Smooth muscle cell (in vitro differentiated cells): ENCODE measurements around the gene ASIC3. TPM values are rescaled to one million over a fixed set of nuclear protein-coding genes. Genes with fewer than 3 reads are reported as not detected.

Experiments
- DNase-seq: peaks from one replicate; lab custom pipeline; 2025; ENCODE audit not compliant: unreplicated experiment; lab: John Stamatoyannopoulos, UW
- H2AFZ ChIP-seq: fragments of 200-600 bp; sonication (generic); 2 replicates; pipeline ENCODE4 v1.6.0; 2016; ENCODE audit warnings: antibody characterized with exemption, low read depth, mild to moderate bottlenecking
- H3F3A ChIP-seq: fragments of 200-600 bp; sonication (generic); 2 replicates; pipeline ENCODE4 v1.6.0; 2017; ENCODE audit warnings: antibody characterized with exemption, low read depth
- H3K27ac ChIP-seq: fragments of 200-600 bp; sonication (generic); 2 replicates; pipeline ENCODE4 v1.5.1; 2016; ENCODE audit warnings: low read depth, mild to moderate bottlenecking
- H3K27me3 ChIP-seq: fragments of 200-600 bp; sonication (generic); 2 replicates; pipeline ENCODE4 v1.6.1; 2016; ENCODE audit warnings: low read depth, mild to moderate bottlenecking
- H3K36me3 ChIP-seq: fragments of 200-600 bp; sonication (generic); 2 replicates; pipeline ENCODE4 v1.5.1; 2016; ENCODE audit warnings: low read depth
- H3K4me1 ChIP-seq: fragments of 200-600 bp; sonication (generic); 2 replicates; pipeline ENCODE4 v1.5.1; 2016; ENCODE audit warnings: low read depth
- H3K4me2 ChIP-seq: fragments of 200-600 bp; sonication (generic); 2 replicates; pipeline ENCODE4 v1.6.0; 2016; ENCODE audit warnings: mild to moderate bottlenecking
- H3K4me3 ChIP-seq: fragments of 200-600 bp; sonication (generic); 2 replicates; pipeline ENCODE4 v1.5.1; 2016; ENCODE audit warnings: mild to moderate bottlenecking
- H3K79me2 ChIP-seq: fragments of 200-600 bp; sonication (generic); 2 replicates; pipeline ENCODE4 v1.6.0; 2016; ENCODE audit warnings: low read depth, mild to moderate bottlenecking
- H3K9ac ChIP-seq: fragments of 200-600 bp; sonication (generic); 2 replicates; pipeline ENCODE4 v1.6.0; 2016; ENCODE audit warnings: low read depth
- H3K9me3 ChIP-seq: fragments of 200-600 bp; sonication (generic); replicated peaks from 2 replicates; pipeline ENCODE4 v1.5.1; 2016; ENCODE audit warnings: low read depth
- H4K20me1 ChIP-seq: fragments of 200-600 bp; sonication (generic); 2 replicates; pipeline ENCODE4 v1.6.0; 2016; ENCODE audit warnings: low read depth
- CTCF ChIP-seq: fragments of 200-600 bp; sonication (generic); IDR thresholded peaks from 2 replicates; pipeline ENCODE4 v1.5.1; 2017; ENCODE audit warnings: borderline replicate concordance, mild to moderate bottlenecking, antibody characterized with exemption; ENCODE audit not compliant: insufficient read depth, poor library complexity, severe bottlenecking
- WGBS: methylation state at CpG from one replicate; pipeline ENCODE4 v1.1.7; 2016; ENCODE audit warnings: low lambda C conversion rate; 5-methylcytosine and 5-hydroxymethylcytosine counted together
- polyA plus RNA-seq: library from polyadenylated mRNA; unstranded; fragments of >200 nt; fragmentation: Nextera tagmentation; extraction: Ambion mirVana; gene quantifications from 2 replicates; pipeline ENCODE4 v1.2.1, GENCODE V29; 2016
- total RNA-seq: library from RNA; depleted of rRNA; stranded (reverse); fragments of >200 nt; gene quantifications from 2 replicates; pipeline ENCODE4 v1.2.3, GENCODE V29; 2014

Gene ASIC3
- total and polyA plus RNA-seq, 2 experiments from 2014 or later, result 2.0 to 2.3 TPM

GRCh38 chr7:151081170-151082101, 33.1 kb downstream of the ASIC3 start:
- 39% methylated on average over 48 of the region's 64 CpGs for whole genome bisulfite sequencing
- H3K36me3 ChIP-seq, result no peaks in the 10 kb centered on the region
- peaks cover 14% of the 10 kb centered on the region for H4K20me1 ChIP-seq
- H3K4me3 ChIP-seq, result peak overlapping the region; percentile 94
- no peak for DNase-seq
- TF ChIP-seq CTCF, result no peak
- peaks cover 33% of the 10 kb centered on the region for H3K79me2 ChIP-seq
- no peak overlapping the region for H2AFZ ChIP-seq
- peaks cover 29% of the 10 kb centered on the region for H3K4me1 ChIP-seq
- peak overlapping the region; percentile 38 for H3K9ac ChIP-seq
- no peaks in the 10 kb centered on the region for H3K9me3 ChIP-seq
- H3F3A ChIP-seq, result peaks cover 30% of the 10 kb centered on the region
- H3K4me2 ChIP-seq, result peak overlapping the region; percentile 97
- H3K27me3 ChIP-seq, result no peaks in the 10 kb centered on the region
- H3K27ac ChIP-seq, result peak overlapping the region; percentile 72

- no peak for DNase-seq
- WGBS, result 64% methylated on average over 33 of the region's 42 CpGs
- no peaks in the 10 kb centered on the region for H3K9me3 ChIP-seq
- H2AFZ ChIP-seq, result peak overlapping the region; percentile 91
- peak overlapping the region; percentile 99 for H3K4me3 ChIP-seq
- H3K27ac ChIP-seq, result peak overlapping the region; percentile 72
- no peak for TF ChIP-seq CTCF
- peaks cover 19% of the 10 kb centered on the region for H4K20me1 ChIP-seq
- H3K4me1 ChIP-seq, result peaks cover 29% of the 10 kb centered on the region
- peak overlapping the region; percentile 61 for H3K9ac ChIP-seq
- H3K4me2 ChIP-seq, result peak overlapping the region; percentile 97
- peaks cover 25% of the 10 kb centered on the region for H3F3A ChIP-seq
- H3K27me3 ChIP-seq, result no peaks in the 10 kb centered on the region
- H3K36me3 ChIP-seq, result no peaks in the 10 kb centered on the region
- H3K79me2 ChIP-seq, result peaks cover 40% of the 10 kb centered on the region
Observed at GRCh38 chr7:151082141-151083070, 34.1 kb downstream of the ASIC3 start.

GRCh38 chr7:151083071-151083823, 34.9 kb downstream of the ASIC3 start, which contains the start of gene TMUB1:
Gene TMUB1, minus strand, starts transcription at chr7:151083493. Its CDS starts 930 bp downstream, at chr7:151082563.
- H3K4me2 ChIP-seq, result peak within 1 kb of the TSS; percentile 97
- peaks cover 25% of the 10 kb centered on the region for H3F3A ChIP-seq
- 2% methylated on average over 24 of the region's 69 CpGs for WGBS
- peak within 1 kb of the TSS; percentile 91 for H2AFZ ChIP-seq
- H3K27me3 ChIP-seq, result no peaks in the 10 kb centered on the region
- H3K36me3 ChIP-seq, result no peaks in the 10 kb centered on the region
- peak within 1 kb of the TSS; percentile 99 for H3K4me3 ChIP-seq
- peak within 1 kb of the TSS; percentile 33 for H3K27ac ChIP-seq
- peaks cover 37% of the 10 kb centered on the region for H3K4me1 ChIP-seq
- no peak for TF ChIP-seq CTCF
- H3K79me2 ChIP-seq, result peaks cover 47% of the 10 kb centered on the region
- H4K20me1 ChIP-seq, result peaks cover 28% of the 10 kb centered on the region
- peak; percentile 54 for DNase-seq
- H3K9me3 ChIP-seq, result no peaks in the 10 kb centered on the region
- peak within 1 kb of the TSS; percentile 61 for H3K9ac ChIP-seq
